ENCODE measurements around the gene NEO1.

NEO1 gene

DNA sequence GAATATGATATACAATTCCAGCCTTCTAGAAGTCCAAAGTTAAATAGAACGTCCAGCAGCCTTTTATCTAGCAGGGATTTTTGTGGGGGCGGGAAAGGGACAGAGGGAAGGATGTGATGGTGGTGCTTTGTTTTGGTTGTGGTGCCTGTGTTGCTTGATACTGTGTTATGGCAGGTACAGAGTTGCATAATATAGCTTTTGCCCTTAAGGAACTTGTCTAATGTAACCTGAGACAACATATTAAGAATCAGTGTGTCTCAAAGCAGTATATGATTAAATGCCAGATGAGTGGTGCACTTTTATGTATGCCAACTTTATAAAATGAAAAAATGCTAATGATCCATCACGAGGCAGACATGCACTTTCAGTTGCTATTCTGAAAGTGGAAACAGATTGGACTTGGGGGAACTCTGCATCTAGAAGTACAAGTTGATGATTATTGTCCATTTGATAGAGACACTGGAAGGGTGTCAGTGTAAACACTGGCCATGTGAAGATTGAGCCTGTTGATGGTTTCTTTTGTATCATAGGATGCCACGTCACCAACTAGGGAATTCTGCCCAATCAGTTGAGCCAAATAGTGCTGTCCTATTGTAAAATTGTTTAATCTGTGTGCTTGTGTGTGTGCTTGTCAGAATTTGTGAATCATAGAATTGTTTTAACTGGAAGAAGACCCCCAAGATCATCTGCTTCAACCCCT is 23.0 kb downstream of the NEO1 start:
- Mint-ChIP-seq H3K36me3 (no peaks in the 10 kb centered on the region), H3K9me3 (no peaks in the 10 kb centered on the region), H3K27me3 (peaks cover 6 to 10% of the 10 kb centered on the region in 2 donors), H3K4me3 (no peak overlapping the region), H3K27ac (no peak overlapping the region), H3K4me1 (no peaks in the 10 kb centered on the region)
- no peak for ATAC-seq (replicated peaks)
- no peak for DNase-seq

- Mint-ChIP-seq H3K4me3 (no peak overlapping the region), H3K27ac (no peak overlapping the region), H3K36me3 (no peaks in the 10 kb centered on the region), H3K27me3 (peaks cover 10 to 23% of the 10 kb centered on the region in 2 donors), H3K4me1 (no peaks in the 10 kb centered on the region), H3K9me3 (no peaks in the 10 kb centered on the region)
- ATAC-seq (replicated peaks) (no peak), DNase-seq (no peak)
These were observed 26.0 kb downstream of the NEO1 start for GRCh38 chr15:73078291-73078690.

DNA sequence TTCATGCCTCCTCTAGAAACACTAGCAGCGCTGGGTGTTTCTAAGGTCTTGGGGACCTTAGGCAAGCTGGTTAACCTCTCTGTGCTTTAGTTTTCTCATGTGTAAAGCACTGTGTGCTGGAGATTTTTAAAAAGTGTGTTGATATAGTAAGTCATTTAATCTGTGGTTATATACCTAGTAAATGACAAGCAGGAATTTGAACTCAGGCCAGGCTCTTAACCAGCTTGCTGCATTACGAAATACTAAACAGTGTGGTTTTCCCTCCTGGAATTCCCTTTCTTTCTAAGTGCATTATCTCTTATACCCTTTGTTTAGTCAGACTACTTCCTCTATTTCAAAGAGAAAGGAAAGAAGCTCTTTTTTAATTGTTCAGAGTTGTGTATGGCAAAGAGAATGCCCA is 26.5 kb downstream of the NEO1 start:
- ATAC-seq (replicated peaks) (no peak), DNase-seq (no peak)
- Mint-ChIP-seq H3K4me1 (no peaks in the 10 kb centered on the region), H3K9me3 (no peaks in the 10 kb centered on the region), H3K27me3 (peaks cover 10 to 23% of the 10 kb centered on the region in 2 donors), H3K36me3 (no peaks in the 10 kb centered on the region), H3K27ac (no peak overlapping the region), H3K4me3 (no peak overlapping the region)

DNA sequence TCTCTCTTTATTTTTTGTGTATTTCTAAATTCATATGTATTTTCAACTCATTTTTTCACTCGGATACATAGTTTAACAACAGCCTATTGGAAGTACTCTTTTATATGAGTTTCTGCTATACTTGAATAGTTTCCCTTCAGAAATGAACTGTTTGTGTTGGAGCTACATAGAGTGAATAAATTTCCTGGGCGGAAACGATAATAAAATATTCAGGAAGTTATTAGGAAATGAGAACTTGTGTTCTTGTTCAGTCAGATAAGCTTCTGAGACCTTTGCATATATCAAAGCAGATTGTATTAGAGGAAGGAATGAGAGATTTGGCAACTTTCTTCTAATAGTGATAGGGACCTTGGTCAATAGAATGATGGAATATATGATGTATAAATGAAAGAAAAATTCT is 27.3 kb downstream of the NEO1 start:
- no peak overlapping the region for H3K27ac Mint-ChIP-seq
- no peaks in the 10 kb centered on the region for H3K4me1 Mint-ChIP-seq
- DNase-seq (no peak), ATAC-seq (replicated peaks) (no peak)
- peaks cover 10 to 28% of the 10 kb centered on the region in 2 donors for H3K27me3 Mint-ChIP-seq
- no peaks in the 10 kb centered on the region for H3K9me3 Mint-ChIP-seq
- no peaks in the 10 kb centered on the region for H3K36me3 Mint-ChIP-seq
- H3K4me3 Mint-ChIP-seq = no peak overlapping the region

DNA sequence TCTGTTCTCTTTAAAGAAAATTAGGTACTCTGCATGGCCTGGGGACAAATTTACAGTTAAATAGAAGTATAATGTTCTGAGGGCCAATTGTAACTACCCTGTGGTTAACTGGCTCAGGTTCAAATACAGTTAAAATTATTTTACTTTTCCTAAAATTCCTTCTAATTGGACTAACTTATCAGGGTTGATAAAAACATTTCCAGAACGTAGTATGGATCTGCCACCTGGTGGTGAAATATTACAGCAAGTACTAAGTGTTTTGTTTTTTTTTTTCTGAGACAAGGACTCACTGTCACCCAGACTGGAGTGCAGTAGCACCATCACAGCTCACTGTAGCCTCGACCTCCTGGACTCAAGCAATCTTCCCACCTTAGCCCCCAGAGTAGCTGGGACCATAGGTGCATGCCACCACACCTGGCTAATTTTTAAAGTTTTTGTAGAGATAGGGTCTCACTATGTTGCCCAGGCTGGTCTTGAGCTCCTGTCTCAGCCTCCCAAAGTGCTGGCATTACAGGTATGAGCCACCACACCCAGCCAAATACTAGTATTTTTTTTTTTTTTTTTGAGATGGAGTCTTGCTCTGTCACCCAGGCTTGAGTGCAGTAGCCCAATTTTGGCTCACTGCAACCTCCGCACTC is 29.2 kb downstream of the NEO1 start:
- Mint-ChIP-seq H3K36me3 (no peaks in the 10 kb centered on the region), H3K4me3 (no peak overlapping the region), H3K27ac (no peak overlapping the region), H3K27me3 (peaks cover 10 to 34% of the 10 kb centered on the region in 2 donors), H3K4me1 (no peaks in the 10 kb centered on the region), H3K9me3 (no peaks in the 10 kb centered on the region)
- DNase-seq (no peak), ATAC-seq (replicated peaks) (peak; percentile 33 to 42)

- Mint-ChIP-seq H3K9me3 (no peaks in the 10 kb centered on the region), H3K27me3 (peaks cover 7 to 35% of the 10 kb centered on the region in 2 donors), H3K4me3 (no peak overlapping the region), H3K4me1 (no peaks in the 10 kb centered on the region), H3K27ac (no peak overlapping the region), H3K36me3 (no peaks in the 10 kb centered on the region)
- DNase-seq = no peak
- no peak for ATAC-seq (replicated peaks)
These were observed 30.5 kb downstream of the NEO1 start for GRCh38 chr15:73082812-73083211.

- DNase-seq = no peak
- no peaks in the 10 kb centered on the region for H3K9me3 Mint-ChIP-seq
- H3K4me3 Mint-ChIP-seq = no peak overlapping the region
- no peak overlapping the region for H3K27ac Mint-ChIP-seq
- ATAC-seq (replicated peaks) = no peak
- no peaks in the 10 kb centered on the region for H3K36me3 Mint-ChIP-seq
- peaks cover 9 to 29% of the 10 kb centered on the region in 2 donors for H3K27me3 Mint-ChIP-seq
- no peaks in the 10 kb centered on the region for H3K4me1 Mint-ChIP-seq
These were observed 34.8 kb downstream of the NEO1 start for GRCh38 chr15:73087098-73087497.

GRCh38 chr15:73105064-73105463 is 52.8 kb downstream of the NEO1 start:
- H3K27me3 Mint-ChIP-seq = peaks cover 6 to 8% of the 10 kb centered on the region in 2 donors
- H3K27ac Mint-ChIP-seq = no peak overlapping the region
- H3K4me3 Mint-ChIP-seq = no peak overlapping the region
- H3K9me3 Mint-ChIP-seq = no peaks in the 10 kb centered on the region
- no peaks in the 10 kb centered on the region for H3K4me1 Mint-ChIP-seq
- DNase-seq (no peak), ATAC-seq (replicated peaks) (no peak)
- no peaks in the 10 kb centered on the region for H3K36me3 Mint-ChIP-seq

- no peak for ATAC-seq (replicated peaks)
These were observed 56.4 kb downstream of the NEO1 start for GRCh38 chr15:73108676-73109075.

GRCh38 chr15:73109765-73110164 is 57.5 kb downstream of the NEO1 start:
- Mint-ChIP-seq H3K27ac (no peak overlapping the region), H3K36me3 (no peaks in the 10 kb centered on the region), H3K4me3 (no peak overlapping the region), H3K4me1 (no peaks in the 10 kb centered on the region), H3K27me3 (peaks cover 12 to 20% of the 10 kb centered on the region in 2 donors), H3K9me3 (no peaks in the 10 kb centered on the region)
- DNase-seq (no peak), ATAC-seq (replicated peaks) (no peak)

More at GRCh38 chr15:73108676-73109075, 56.4 kb downstream of the NEO1 start:
- Mint-ChIP-seq H3K4me1 (no peaks in the 10 kb centered on the region), H3K4me3 (no peak overlapping the region), H3K27me3 (peaks cover 8 to 20% of the 10 kb centered on the region in 2 donors), H3K36me3 (no peaks in the 10 kb centered on the region), H3K9me3 (no peaks in the 10 kb centered on the region), H3K27ac (no peak overlapping the region)
- no peak for DNase-seq

DNA sequence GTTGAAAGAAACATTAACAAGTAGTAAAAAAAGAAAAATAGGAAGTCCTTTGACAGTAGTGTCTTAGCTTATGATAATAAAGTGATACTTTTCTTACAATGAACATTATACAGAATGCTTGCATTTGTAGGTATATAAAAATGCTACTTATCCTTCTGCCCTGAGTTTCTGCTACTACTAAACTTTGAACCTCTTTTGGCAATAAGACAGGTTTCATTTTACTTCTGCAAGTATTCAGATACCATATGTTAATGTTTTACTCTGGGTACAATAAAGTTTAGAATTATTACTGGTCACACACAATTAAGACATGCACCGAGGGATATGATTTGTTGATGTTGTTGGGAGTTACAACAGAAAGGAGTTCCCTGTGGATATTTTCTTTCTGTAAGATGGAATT is 57.9 kb downstream of the NEO1 start:
- Mint-ChIP-seq H3K27ac (no peak overlapping the region), H3K9me3 (no peaks in the 10 kb centered on the region), H3K27me3 (peaks cover 12 to 20% of the 10 kb centered on the region in 2 donors), H3K36me3 (no peaks in the 10 kb centered on the region), H3K4me3 (no peak overlapping the region), H3K4me1 (no peaks in the 10 kb centered on the region)
- no peak for DNase-seq
- ATAC-seq (replicated peaks) = no peak

DNA sequence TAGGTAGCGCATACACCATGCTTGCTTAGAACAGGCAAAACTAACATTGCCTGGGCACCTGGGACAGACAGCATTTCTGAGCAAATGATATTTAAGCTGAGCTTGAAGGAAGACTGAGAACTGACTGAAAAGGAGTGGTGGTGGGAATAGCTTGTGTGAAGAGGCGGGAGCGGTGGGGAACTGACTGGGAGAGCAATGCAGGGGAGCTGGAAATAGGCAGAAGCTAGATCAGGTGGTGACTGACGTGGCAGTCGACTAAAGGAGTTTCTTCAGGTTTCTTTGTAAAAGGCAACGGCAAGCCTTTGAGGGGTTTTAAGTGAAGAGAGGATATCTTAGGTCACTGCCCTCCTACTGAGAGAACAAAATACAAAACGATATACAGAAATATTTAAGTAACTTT is 61.8 kb downstream of the NEO1 start:
- Mint-ChIP-seq H3K9me3 (no peaks in the 10 kb centered on the region), H3K36me3 (no peaks in the 10 kb centered on the region), H3K27me3 (peaks cover 16 to 28% of the 10 kb centered on the region in 2 donors), H3K4me1 (no peaks in the 10 kb centered on the region), H3K4me3 (no peak overlapping the region), H3K27ac (no peak overlapping the region)
- no peak for ATAC-seq (replicated peaks)
- DNase-seq = no peak

GRCh38 chr15:73116164-73116563 is 63.9 kb downstream of the NEO1 start:
- H3K4me3 Mint-ChIP-seq = no peak overlapping the region
- ATAC-seq (replicated peaks) (no peak), DNase-seq (no peak)
- no peak overlapping the region for H3K27ac Mint-ChIP-seq
- H3K4me1 Mint-ChIP-seq = no peaks in the 10 kb centered on the region
- no peaks in the 10 kb centered on the region for H3K36me3 Mint-ChIP-seq
- H3K27me3 Mint-ChIP-seq = peaks cover 14 to 24% of the 10 kb centered on the region in 2 donors
- no peaks in the 10 kb centered on the region for H3K9me3 Mint-ChIP-seq

DNA sequence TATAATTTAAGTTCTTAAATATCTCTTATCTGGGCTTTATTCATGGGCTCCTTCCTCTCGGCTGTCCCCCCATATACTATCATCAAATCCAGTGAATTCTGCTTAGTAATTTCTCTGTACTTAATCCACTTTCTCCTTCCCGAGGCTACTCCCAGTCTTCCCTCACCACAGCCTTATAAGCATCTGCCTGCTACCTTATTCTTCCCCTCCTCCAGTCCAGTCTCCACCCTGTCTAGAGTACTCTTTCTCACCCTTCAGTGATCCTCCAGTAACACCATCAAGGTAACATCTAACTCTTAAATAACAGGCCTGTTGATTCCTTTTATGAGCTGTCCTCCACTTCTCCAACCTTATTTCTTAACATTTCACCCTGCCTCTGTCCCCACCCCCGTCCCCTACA is 65.8 kb downstream of the NEO1 start:
- no peaks in the 10 kb centered on the region for H3K36me3 Mint-ChIP-seq
- no peak overlapping the region for H3K27ac Mint-ChIP-seq
- DNase-seq (no peak), ATAC-seq (replicated peaks) (no peak)
- H3K4me1 Mint-ChIP-seq = no peaks in the 10 kb centered on the region
- peaks cover 21 to 25% of the 10 kb centered on the region in 2 donors for H3K27me3 Mint-ChIP-seq
- no peaks in the 10 kb centered on the region for H3K9me3 Mint-ChIP-seq
- no peak overlapping the region for H3K4me3 Mint-ChIP-seq

GRCh38 chr15:73119478-73119877 is 67.2 kb downstream of the NEO1 start:
- ATAC-seq (replicated peaks) (no peak), DNase-seq (no peak)
- no peak overlapping the region for H3K27ac Mint-ChIP-seq
- no peaks in the 10 kb centered on the region for H3K36me3 Mint-ChIP-seq
- no peaks in the 10 kb centered on the region for H3K9me3 Mint-ChIP-seq
- H3K4me1 Mint-ChIP-seq = no peaks in the 10 kb centered on the region
- H3K4me3 Mint-ChIP-seq = no peak overlapping the region
- H3K27me3 Mint-ChIP-seq = peaks cover 24 to 27% of the 10 kb centered on the region in 2 donors

All from stimulated activated naive B cell treated with anti-CD40 and anti-IgM and Interleukin-4, amounts not matched to agents 10 μg/mL and 1 μg/mL and 100 μg/mL, for 72 hours (primary cell).